B cell (primary cell): ENCODE results near the gene RAD51B. TPM values are rescaled to one million over a fixed set of nuclear protein-coding genes. Genes with fewer than 3 reads are reported as not detected.
A peak's percentile ranks its signal among the peaks of the same experiment; 100 is the strongest.

ENCODE experiments used
- ATAC-seq: fragments of 200-7000 bp; cut with Tn5 transposase; one replicate; pipeline ENCODE4 v1.10.0; 2021; ENCODE audit warnings: low read depth, mild to moderate bottlenecking, moderate number of reproducible peaks, moderate library complexity
- CTCF ChIA-PET: fragments of 350-600 bp; sonication (Branson Sonifier 250); formaldehyde crosslinking; loops from one replicate; lab custom pipeline; 2021; ENCODE audit warnings: antibody characterized with exemption, inconsistent platforms; lab: Charles Lee
- POLR2A ChIA-PET: fragments of 350-600 bp; sonication (Branson Sonifier 250); formaldehyde crosslinking; loops from one replicate; lab custom pipeline; 2021; ENCODE audit warnings: antibody characterized with exemption; lab: Charles Lee
- DNase-seq: peaks from one replicate; pipeline ENCODE4 v3.0.0; 2013
- H2AFZ ChIP-seq: 2 replicates; pipeline ENCODE4 v1.6.1; 2012; ENCODE audit warnings: mild to moderate bottlenecking, low read depth, low read length; ENCODE audit not compliant: insufficient read depth, poor library complexity, severe bottlenecking
- H3K27ac ChIP-seq, 2 donors: 1 replicate in 1 of 2; 2 replicates in 1 of 2; pipeline ENCODE4 v1.5.1; 2012 to 2013; ENCODE audit warnings: low read length in 2 of 2, mild to moderate bottlenecking in 2 of 2, moderate library complexity in 1 of 2
- H3K27me3 ChIP-seq, 4 experiments: fragments of 200-600 bp in 1 of 4; sonication (generic) in 1 of 4; replicated peaks in 1 of 4; 1 replicate in 2 of 4; 2 replicates in 2 of 4; pipeline versions ENCODE4 v1.6.1 to v1.7.0; 2013 to 2016; ENCODE audit warnings: low read length in 3 of 4, mild to moderate bottlenecking in 2 of 4, mixed read lengths in 1 of 4, moderate library complexity in 1 of 4; ENCODE audit not compliant: insufficient read depth in 4 of 4, control insufficient read depth in 3 of 4; ENCODE audit errors: control extremely low read depth in 1 of 4
- H3K36me3 ChIP-seq, 2 experiments: replicated peaks in 1 of 2; 1 replicate in 1 of 2; 2 replicates in 1 of 2; pipeline versions ENCODE4 v1.6.1 to v1.7.1; 2013; ENCODE audit warnings: low read length in 1 of 2; ENCODE audit not compliant: insufficient read depth in 2 of 2, control insufficient read depth in 1 of 2; ENCODE audit errors: control extremely low read depth in 1 of 2, extremely low read depth in 1 of 2
- H3K4me1 ChIP-seq, 2 donors: fragments of 200-600 bp in 1 of 2; sonication (generic) in 1 of 2; 1 replicate in 1 of 2; 2 replicates in 1 of 2; pipeline versions ENCODE4 v1.5.1 to v1.6.1; 2013 to 2017; ENCODE audit warnings: low read length in 2 of 2; ENCODE audit not compliant: control insufficient read depth in 2 of 2, insufficient read depth in 2 of 2
- H3K4me2 ChIP-seq: replicated peaks from 2 replicates; pipeline ENCODE3; 2012; ENCODE audit warnings: mild to moderate bottlenecking, low read depth, low read length; ENCODE audit not compliant: poor library complexity, severe bottlenecking
- H3K4me3 ChIP-seq, 5 experiments: fragments of 200-600 bp in 1 of 5; sonication (generic) in 1 of 5; 1 replicate in 3 of 5; 2 replicates in 2 of 5; pipeline versions ENCODE4 v1.5.1 to v1.7.0; 2011 to 2016; ENCODE audit warnings: low read length in 4 of 5, mild to moderate bottlenecking in 4 of 5, low read depth in 2 of 5, control low read depth in 1 of 5, moderate library complexity in 1 of 5; ENCODE audit not compliant: insufficient read depth in 1 of 5; ENCODE audit errors: control extremely low read depth in 1 of 5, extremely low read depth in 1 of 5
- H3K79me2 ChIP-seq: fragments of 200-600 bp; sonication (generic); one replicate; pipeline ENCODE4 v1.6.0; 2016; ENCODE audit warnings: low read length; ENCODE audit not compliant: control insufficient read depth, insufficient read depth
- H3K9ac ChIP-seq: fragments of 200-600 bp; sonication (generic); 2 replicates; pipeline ENCODE4 v1.6.1; 2017; ENCODE audit warnings: mild to moderate bottlenecking, low read length, moderate library complexity
- H3K9me3 ChIP-seq, 3 donors: one replicate each; pipeline versions ENCODE4 v1.6.1 to v1.7.1; 2013; ENCODE audit warnings: low read length in 2 of 3; ENCODE audit not compliant: control insufficient read depth in 2 of 3, insufficient read depth in 1 of 3; ENCODE audit errors: control extremely low read depth in 1 of 3
- H4K20me1 ChIP-seq: 2 replicates; pipeline ENCODE4 v1.6.0; 2012; ENCODE audit warnings: mild to moderate bottlenecking, low read length; ENCODE audit not compliant: insufficient read depth, control insufficient read depth, poor library complexity, severe bottlenecking
- H3K27ac Mint-ChIP-seq: one replicate; pipeline ENCODE4 v1.8.0; 2021; ENCODE audit warnings: mixed read lengths
- H3K27me3 Mint-ChIP-seq: one replicate; pipeline ENCODE4 v1.8.0; 2021; ENCODE audit warnings: mixed read lengths
- H3K4me1 Mint-ChIP-seq: one replicate; pipeline ENCODE4 v1.8.0; 2021; ENCODE audit warnings: mixed read lengths
- H3K4me3 Mint-ChIP-seq: one replicate; pipeline ENCODE4 v1.8.0; 2021; ENCODE audit warnings: mixed read lengths
- H3K9me3 Mint-ChIP-seq: one replicate; pipeline ENCODE4 v1.8.0; 2022; ENCODE audit warnings: mixed read lengths; ENCODE audit not compliant: insufficient read depth
- EZH2 ChIP-seq: IDR thresholded peaks from 2 replicates; pipeline ENCODE4 v1.6.1; 2012; ENCODE audit warnings: borderline replicate concordance, low read depth, mild to moderate bottlenecking, moderate library complexity, low read length; ENCODE audit not compliant: insufficient read depth, poor library complexity, severe bottlenecking
- WGBS: methylation state at CpG from one replicate; pipeline ENCODE4 v1.1.5; 2013; ENCODE audit warnings: missing lambda C conversion rate; ENCODE audit not compliant: insufficient coverage; 5-methylcytosine and 5-hydroxymethylcytosine counted together
- intact Hi-C: fragments of 100-400 bp; cut with micrococcal nuclease; formaldehyde crosslinking; loops from one replicate; pipeline ENCODE4 v1.10.0; 2022
- polyA plus RNA-seq: library from polyadenylated mRNA; depleted of rRNA; stranded (reverse); fragments of >200 nt; gene quantifications from 2 replicates; pipeline ENCODE4 v1.2.3, GENCODE V29; 2012
- total RNA-seq, 2 donors: library from RNA; stranded (reverse); fragments of 120-200 nt in 1 of 2; gene quantifications; 1 replicate in 1 of 2; 2 replicates in 1 of 2; pipeline versions ENCODE4 v1.2.3 to v1.2.4, GENCODE V29; 2013 to 2022
- TF ChIP-seq, protein P1 (sequence below): fragments of 200-600 bp; IDR thresholded peaks from one replicate; pipeline ENCODE4 v1.8.0; 2022; ENCODE audit warnings: antibody characterized with exemption, mild to moderate bottlenecking

Gene RAD51B
- total and polyA plus RNA-seq, 2 donors (not counting 1 experiment from before 2014, with no cell fraction given): 6.5 to 60.6 TPM

- H3K27me3 ChIP-seq: no peaks in the 10 kb centered on the region
- peaks cover 16% of the 10 kb centered on the region for H3K79me2 ChIP-seq
- DNase-seq (no peak), ATAC-seq (no peak)
- peaks cover 52 to 53% of the 10 kb centered on the region in 2 donors for H3K4me1 ChIP-seq
- intact Hi-C loops: no loop called here
- H3K4me3 Mint-ChIP-seq: no peak overlapping the region
- H3K4me2 ChIP-seq: no peak overlapping the region
- H3K9me3 ChIP-seq: no peaks in the 10 kb centered on the region
- 84% methylated on average over 3 of the region's 5 CpGs for WGBS
- H4K20me1 ChIP-seq: no peaks in the 10 kb centered on the region
- H3K36me3 ChIP-seq: no peaks in the 10 kb centered on the region
- peak overlapping the region; percentile 60 for H3K27ac Mint-ChIP-seq
- H3K9me3 Mint-ChIP-seq: no peaks in the 10 kb centered on the region
- POLR2A ChIA-PET: no interaction called here
- H2AFZ ChIP-seq: no peak overlapping the region
- no peak overlapping the region for H3K27ac ChIP-seq
- H3K4me3 ChIP-seq: no peak overlapping the region
- no peaks in the 10 kb centered on the region for H3K27me3 Mint-ChIP-seq
- no peak for TF ChIP-seq EZH2
- TF ChIP-seq, protein P1, sequence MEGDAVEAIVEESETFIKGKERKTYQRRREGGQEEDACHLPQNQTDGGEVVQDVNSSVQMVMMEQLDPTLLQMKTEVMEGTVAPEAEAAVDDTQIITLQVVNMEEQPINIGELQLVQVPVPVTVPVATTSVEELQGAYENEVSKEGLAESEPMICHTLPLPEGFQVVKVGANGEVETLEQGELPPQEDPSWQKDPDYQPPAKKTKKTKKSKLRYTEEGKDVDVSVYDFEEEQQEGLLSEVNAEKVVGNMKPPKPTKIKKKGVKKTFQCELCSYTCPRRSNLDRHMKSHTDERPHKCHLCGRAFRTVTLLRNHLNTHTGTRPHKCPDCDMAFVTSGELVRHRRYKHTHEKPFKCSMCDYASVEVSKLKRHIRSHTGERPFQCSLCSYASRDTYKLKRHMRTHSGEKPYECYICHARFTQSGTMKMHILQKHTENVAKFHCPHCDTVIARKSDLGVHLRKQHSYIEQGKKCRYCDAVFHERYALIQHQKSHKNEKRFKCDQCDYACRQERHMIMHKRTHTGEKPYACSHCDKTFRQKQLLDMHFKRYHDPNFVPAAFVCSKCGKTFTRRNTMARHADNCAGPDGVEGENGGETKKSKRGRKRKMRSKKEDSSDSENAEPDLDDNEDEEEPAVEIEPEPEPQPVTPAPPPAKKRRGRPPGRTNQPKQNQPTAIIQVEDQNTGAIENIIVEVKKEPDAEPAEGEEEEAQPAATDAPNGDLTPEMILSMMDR: no peak
- H3K4me1 Mint-ChIP-seq: peaks cover 55% of the 10 kb centered on the region
- no peak overlapping the region for H3K9ac ChIP-seq
- CTCF ChIA-PET: interaction anchor here (0.8 to 1.5 kb wide), 4 partner anchors 8 to 376 kb away, joined by 3 read pairs; no protein-coding TSS in a partner anchor
Measured at GRCh38 chr14:68468437-68469207, 649.0 kb downstream of the RAD51B start.

DNA sequence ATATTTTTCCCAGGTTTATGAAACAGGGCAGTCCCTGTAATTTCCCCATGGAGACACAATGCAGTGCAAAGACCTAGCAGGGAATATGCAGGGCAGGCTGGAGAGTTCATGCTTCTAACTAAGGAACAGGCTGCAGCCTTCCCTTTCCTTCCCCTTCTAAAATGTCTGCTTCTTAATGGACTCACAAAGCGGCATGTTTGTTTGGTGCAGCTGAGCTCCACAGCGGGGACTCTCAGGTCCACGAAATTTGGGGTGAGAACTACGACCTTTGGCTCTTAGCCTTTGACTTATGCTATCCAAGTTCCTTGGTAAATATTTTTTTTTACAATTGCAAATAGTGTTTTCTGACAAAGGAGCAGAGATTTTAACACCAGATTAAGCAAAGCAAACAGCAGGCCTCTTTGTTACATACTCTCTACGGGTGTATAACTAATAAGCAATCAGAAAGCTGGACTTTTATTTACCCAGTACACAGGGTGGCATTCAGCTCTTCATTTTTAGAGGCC, 649.7 kb downstream of the RAD51B start:
- no peaks in the 10 kb centered on the region for H3K9me3 ChIP-seq
- DNase-seq (no peak), ATAC-seq (no peak)
- no peaks in the 10 kb centered on the region for H4K20me1 ChIP-seq
- H3K4me3 Mint-ChIP-seq: no peak overlapping the region
- H3K4me3 ChIP-seq: no peak overlapping the region
- WGBS: no CpG with 5 or more reads among the region's 5 CpGs
- no peak overlapping the region for H2AFZ ChIP-seq
- no peaks in the 10 kb centered on the region for H3K9me3 Mint-ChIP-seq
- ChIA-PET CTCF (interaction anchor here (0.8 to 2.3 kb wide), 3 partner anchors 92 to 220 kb away, joined by 3 to 7 read pairs (median 3); no protein-coding TSS in a partner anchor), POLR2A (no interaction called here)
- intact Hi-C loops: no loop called here
- no peaks in the 10 kb centered on the region for H3K27me3 ChIP-seq
- no peak overlapping the region for H3K27ac ChIP-seq
- H3K4me1 Mint-ChIP-seq: peaks cover 61% of the 10 kb centered on the region
- peaks cover 58 to 60% of the 10 kb centered on the region in 2 donors for H3K4me1 ChIP-seq
- H3K27ac Mint-ChIP-seq: peak overlapping the region; percentile 10
- TF ChIP-seq, protein P1: no peak
- TF ChIP-seq EZH2: no peak
- H3K4me2 ChIP-seq: no peak overlapping the region
- H3K36me3 ChIP-seq: no peaks in the 10 kb centered on the region
- H3K79me2 ChIP-seq: peaks cover 17% of the 10 kb centered on the region
- H3K27me3 Mint-ChIP-seq: no peaks in the 10 kb centered on the region
- no peak overlapping the region for H3K9ac ChIP-seq
